K562 (cell line): Measurements from ENCODE around the gene NRP1. TPM values are rescaled to one million over a fixed set of nuclear protein-coding genes. Genes with fewer than 3 reads are reported as not detected.

Experiments used
- ATAC-seq: fragments of 200-7000 bp; cut with Tn5 transposase; 3 replicates; pipeline ENCODE4 v1.9.1; 2020; ENCODE audit warnings: moderate library complexity
- BruUV-seq: library from RNA; stranded (reverse); fragments of 400-500 nt; replicated peaks from 2 replicates; lab custom pipeline; 2021; lab: Mats Ljungman, UMichigan
- CTCF ChIA-PET: fragments of 300-600 bp; formaldehyde crosslinking; extraction: SDS; loops from one replicate; lab custom pipeline; 2021; ENCODE audit warnings: low intra/inter-chr PET ratio; lab: Yijun Ruan, JAX
- POLR2A ChIA-PET: fragments of 300-600, 350-650 bp; sonication (Branson Sonifier 250); formaldehyde crosslinking; extraction: SDS; loops from one replicate; lab custom pipeline; 2021; ENCODE audit warnings: antibody characterized with exemption, inconsistent platforms; lab: Yijun Ruan, JAX
- DNase-seq, 4 experiments: peaks; one replicate each; pipeline versions ENCODE4 v3.0.0 to v3.0.0-alpha.2; 2011 to 2018; ENCODE audit warnings: low spot score in 3 of 4, mixed read lengths in 3 of 4; ENCODE audit errors: extremely low read depth in 1 of 4
- FAIRE-seq: peaks from 2 replicates; lab custom pipeline; 2011; peaks lifted over from hg19 to GRCh38; lab: Jason Lieb, UNC
- H2AFZ ChIP-seq: 2 replicates; pipeline ENCODE4 v1.6.0; 2011; ENCODE audit warnings: low read depth, low read length, control low read depth, inconsistent platforms
- H3K27ac ChIP-seq: fragments of 200-600 bp; 3 replicates; pipeline ENCODE4 v1.8.0; 2011; ENCODE audit warnings: low read depth, mild to moderate bottlenecking, control low read depth, inconsistent platforms, low read length, moderate library complexity, mixed read lengths; ENCODE audit errors: extremely low read depth
- H3K27me3 ChIP-seq, 2 experiments: fragments of 300-600 bp in 1 of 2; 2 replicates in 1 of 2; 3 replicates in 1 of 2; pipeline versions ENCODE4 v1.6.0 to v1.8.0; 2011; ENCODE audit warnings: inconsistent platforms in 2 of 2, low read length in 2 of 2, mild to moderate bottlenecking in 1 of 2, mixed read lengths in 1 of 2, moderate library complexity in 1 of 2; ENCODE audit not compliant: control insufficient read depth in 2 of 2, insufficient read depth in 2 of 2
- H3K36me3 ChIP-seq: fragments of 300-600 bp; 3 replicates; pipeline ENCODE4 v1.8.0; 2011; ENCODE audit warnings: mild to moderate bottlenecking, low read length, inconsistent platforms; ENCODE audit not compliant: control insufficient read depth, insufficient read depth
- H3K4me1 ChIP-seq, 2 experiments: fragments of 200-600 bp in 1 of 2; replicated peaks in 1 of 2; 2 replicates in 1 of 2; 3 replicates in 1 of 2; pipeline versions ENCODE4 v1.5.1 to v1.8.0; 2011; ENCODE audit warnings: inconsistent platforms in 2 of 2, low read length in 2 of 2, mild to moderate bottlenecking in 1 of 2, mixed read lengths in 1 of 2, moderate library complexity in 1 of 2; ENCODE audit not compliant: control insufficient read depth in 2 of 2, insufficient read depth in 2 of 2
- H3K4me2 ChIP-seq: 2 replicates; pipeline ENCODE4 v1.6.1; 2011; ENCODE audit warnings: low read length, control low read depth, inconsistent platforms, mixed read lengths; ENCODE audit not compliant: insufficient read depth
- H3K4me3 ChIP-seq: fragments of 200-600 bp; sonication (generic), shearing (Covaris generic); 2 replicates; pipeline ENCODE4 v1.5.1; 2016; ENCODE audit warnings: control low read depth, inconsistent platforms
- H3K79me2 ChIP-seq: fragments of 200-600 bp; 3 replicates; pipeline ENCODE4 v1.8.0; 2011; ENCODE audit warnings: low read length, inconsistent platforms; ENCODE audit not compliant: control insufficient read depth, insufficient read depth
- H3K9ac ChIP-seq, 2 experiments: 2 replicates each; pipeline versions ENCODE4 v1.6.0 to v1.6.1; 2011; ENCODE audit warnings: low read depth in 2 of 2, low read length in 2 of 2, control low read depth in 1 of 2, inconsistent platforms in 1 of 2, mild to moderate bottlenecking in 1 of 2, mixed read lengths in 1 of 2; ENCODE audit not compliant: insufficient read depth in 1 of 2
- H3K9me1 ChIP-seq: one replicate; pipeline ENCODE4 v1.6.0; 2011; ENCODE audit warnings: inconsistent platforms, mild to moderate bottlenecking, low read length, moderate library complexity; ENCODE audit not compliant: control insufficient read depth, insufficient read depth
- H3K9me3 ChIP-seq: replicated peaks from 2 replicates; pipeline ENCODE4 v1.5.1; 2011; ENCODE audit warnings: low read depth, low read length, inconsistent platforms; ENCODE audit not compliant: control insufficient read depth, insufficient read depth
- H4K20me1 ChIP-seq: replicated peaks from 2 replicates; pipeline ENCODE4 v1.6.1; 2011; ENCODE audit warnings: low read length, inconsistent platforms, mixed read lengths; ENCODE audit not compliant: control insufficient read depth, insufficient read depth
- ATF3 ChIP-seq, 2 experiments: fragments of 450-650 bp in 1 of 2; sonication (generic) in 1 of 2; formaldehyde crosslinking in 1 of 2; IDR thresholded peaks in 1 of 2; conservative IDR thresholded peaks in 1 of 2; 2 replicates each; pipeline versions ENCODE4 v1.6.1 to v1.8.1; 2016 to 2023; ENCODE audit warnings: mild to moderate bottlenecking in 2 of 2, moderate library complexity in 2 of 2, inconsistent platforms in 1 of 2, missing genetic modification reagents in 1 of 2
- GABPB2 ChIP-seq: fragments of 250-450 bp; sonication (Bioruptor Pico); conservative IDR thresholded peaks from 2 replicates; pipeline ENCODE4 v1.5.1; 2021; ENCODE audit warnings: mild to moderate bottlenecking
- PBX2 ChIP-seq, 2 experiments: IDR thresholded peaks in 1 of 2; conservative IDR thresholded peaks in 1 of 2; 2 replicates each; pipeline ENCODE4 v1.6.1; 2016; ENCODE audit warnings: low read depth in 2 of 2, mild to moderate bottlenecking in 1 of 2, missing compliant biosample characterization in 1 of 2, missing genetic modification characterization in 1 of 2, moderate library complexity in 1 of 2
- PHB ChIP-seq: fragments of 250-450 bp; sonication (Bioruptor Pico); IDR thresholded peaks from 2 replicates; pipeline ENCODE4 v1.5.0; 2021
- RFX1 ChIP-seq: fragments of 450-650 bp; IDR thresholded peaks from 2 replicates; pipeline ENCODE4 v1.6.1; 2016; ENCODE audit warnings: mild to moderate bottlenecking, moderate library complexity
- SPI1 ChIP-seq: IDR thresholded peaks from 2 replicates; pipeline ENCODE4 v1.6.1; 2011; ENCODE audit warnings: low read depth, low read length, control low read depth, borderline replicate concordance
- TRIM25 ChIP-seq: fragments of 450-650 bp; IDR thresholded peaks from 2 replicates; pipeline ENCODE4 v1.7.0; 2016; ENCODE audit warnings: borderline replicate concordance
- TRIM28 ChIP-seq: fragments of 450-650 bp; IDR thresholded peaks from 2 replicates; pipeline ENCODE4 v1.6.1; 2017
- ZNF561 ChIP-seq: fragments of 450-650 bp; formaldehyde crosslinking; conservative IDR thresholded peaks from 2 replicates; pipeline ENCODE4 v1.4.0; 2020; ENCODE audit warnings: mild to moderate bottlenecking, moderate library complexity
- ZNF584 ChIP-seq: fragments of 200-800 bp; sonication (Bioruptor generic); IDR thresholded peaks from 2 replicates; pipeline ENCODE4 v1.6.1; 2016; ENCODE audit warnings: low read depth, mild to moderate bottlenecking, missing genetic modification characterization, missing compliant biosample characterization
- WGBS: fragments of 100-300 bp; shearing (Covaris generic); methylation state at CpG from one replicate; pipeline ENCODE4 v1.1.6; 2016; ENCODE audit warnings: low coverage, mixed read lengths; ENCODE audit not compliant: insufficient coverage; ENCODE audit errors: missing lambda C conversion rate; 5-methylcytosine and 5-hydroxymethylcytosine counted together
- in situ Hi-C: fragments of 300-500 bp; cut with MboI; formaldehyde crosslinking; loops from 4 replicates; pipeline ENCODE4 v1.15.0; 2018; ENCODE audit warnings: inconsistent platforms, mixed read lengths
- intact Hi-C: fragments of 100-400 bp; cut with micrococcal nuclease; formaldehyde crosslinking; loops from 2 replicates; pipeline ENCODE4 v1.14.2; 2022
- polyA plus RNA-seq, 8 experiments: library from polyadenylated mRNA; depleted of rRNA in 4 of 8; stranded (reverse) in 5 of 8; unstranded in 3 of 8; fragments of >200 nt; fragmentation: Nextera tagmentation in 2 of 8; fragmentation: Illumina TruSeq in 1 of 8; extraction: Ambion mirVana in 2 of 8; extraction: Trizol in 1 of 8; gene quantifications; 2 replicates each; pipeline versions ENCODE4 v1.2.1 to v1.2.3, GENCODE V29; 2011 to 2014; ENCODE audit warnings: inconsistent platforms in 1 of 8, missing spikeins in 1 of 8
- total RNA-seq, 7 experiments: library from RNA; depleted of rRNA in 6 of 7; stranded (reverse); fragments of >200 nt in 6 of 7; fragmentation: Illumina TruSeq in 2 of 7; extraction: Trizol in 2 of 7; gene quantifications; 2 replicates each; pipeline versions ENCODE4 v1.2.1 to v1.2.3, GENCODE V29; 2011 to 2021; ENCODE audit warnings: low replicate concordance in 1 of 7

Gene NRP1
- total and polyA plus RNA-seq, 9 of the 15 experiments (the other 6 are each of a cell fraction or from before 2014, with no cell fraction given): 0.01 to 0.38 (median 0.04) TPM; not detected in 5

- in situ Hi-C loops: no loop called here
- FAIRE-seq: no peak
- no peaks in the 10 kb centered on the region for H3K79me2 ChIP-seq
- TF ChIP-seq TRIM25: no peak
- no peak for TF ChIP-seq ZNF584 (CRISPR knock-in tag)
- TF ChIP-seq SPI1: no peak
- TF ChIP-seq PBX2 (CRISPR knock-in tag; IDR thresholded peaks at IDR 0.05; ENCODE audit: low read depth): no peak
- no peak for TF ChIP-seq PBX2 (tag; conservative IDR thresholded peaks at IDR 0.05; ENCODE audit: low read depth)
- no peak for TF ChIP-seq PHB (CRISPR knock-in tag)
- TF ChIP-seq RFX1: no peak
- no peak for TF ChIP-seq ZNF561
- no peak for TF ChIP-seq TRIM28
- no peak for TF ChIP-seq ATF3 (IDR thresholded peaks at IDR 0.05)
- no peak for TF ChIP-seq ATF3 (CRISPR knock-in tag; conservative IDR thresholded peaks at IDR 0.05)
- no peak for TF ChIP-seq GABPB2
Measured at GRCh38 chr10:33310853-33311252, 23.6 kb downstream of the NRP1 start.

More at GRCh38 chr10:33310853-33311252, 23.6 kb downstream of the NRP1 start:
- CTCF ChIA-PET: no interaction called here
- Histone ChIP-seq H3K4me1 (no peaks in the 10 kb centered on the region), H3K9ac (no peak overlapping the region), H4K20me1 (no peaks in the 10 kb centered on the region), H3K27me3 (peaks cover 0 to 6% of the 10 kb centered on the region in 2 experiments; a peak in 1 of 5 replicates), H3K36me3 (no peaks in the 10 kb centered on the region), H2AFZ (no peak overlapping the region), H3K4me3 (no peak overlapping the region), H3K9me3 (no peaks in the 10 kb centered on the region), H3K9me1 (no peaks in the 10 kb centered on the region), H3K27ac (no peak overlapping the region), H3K4me2 (no peak overlapping the region)
- intact Hi-C loops: no loop called here
- POLR2A ChIA-PET: no interaction called here
- DNase-seq (no peak), ATAC-seq (no peak)
- BruUV-seq: no TSS peak
- WGBS: 0% methylated on average over 4 of the region's 4 CpGs
